Endothelial cell of umbilical vein (primary cell): ENCODE measurements around the gene TMPRSS11E. TPM values are rescaled to one million over a fixed set of nuclear protein-coding genes. Genes with fewer than 3 reads are reported as not detected.

Experiments used
- BruUV-seq: library from RNA; stranded (reverse); fragments of 400-500 nt; replicated peaks from 2 replicates; lab custom pipeline; 2021; lab: Mats Ljungman, UMichigan
- CTCF ChIA-PET: fragments of 300-600, 350-600 bp; sonication (Branson Sonifier 250); formaldehyde crosslinking; loops from one replicate; lab custom pipeline; 2021; ENCODE audit warnings: antibody characterized with exemption, inconsistent platforms; lab: Charles Lee
- POLR2A ChIA-PET: fragments of 300-600, 350-600 bp; sonication (Branson Sonifier 250); formaldehyde crosslinking; loops from one replicate; lab custom pipeline; 2021; ENCODE audit warnings: antibody characterized with exemption, inconsistent platforms; lab: Charles Lee
- DNase-seq: peaks from one replicate; pipeline ENCODE4 v3.0.0-alpha.2; 2011; ENCODE audit warnings: low read depth, low spot score
- FAIRE-seq: peaks from 2 replicates; lab custom pipeline; 2011; peaks lifted over from hg19 to GRCh38; lab: Jason Lieb, UNC
- H2AFZ ChIP-seq: 2 replicates; pipeline ENCODE4 v1.6.0; 2012; ENCODE audit warnings: low read depth, low read length, control low read depth, inconsistent platforms
- H3K27ac ChIP-seq: 2 replicates; pipeline ENCODE4 v1.5.1; 2011; ENCODE audit warnings: low read depth, mild to moderate bottlenecking, control low read depth, low read length, moderate library complexity; ENCODE audit not compliant: insufficient read depth
- H3K27me3 ChIP-seq, 2 experiments: 2 replicates each; pipeline versions ENCODE4 v1.6.0 to v1.6.1; 2011; ENCODE audit warnings: low read length in 2 of 2, mixed read lengths in 1 of 2; ENCODE audit not compliant: control insufficient read depth in 2 of 2, insufficient read depth in 2 of 2
- H3K36me3 ChIP-seq, 2 experiments: 2 replicates in 1 of 2; 3 replicates in 1 of 2; pipeline ENCODE4 v1.5.1; 2011; ENCODE audit warnings: low read length in 2 of 2, mild to moderate bottlenecking in 1 of 2, moderate library complexity in 1 of 2; ENCODE audit not compliant: control insufficient read depth in 2 of 2, insufficient read depth in 2 of 2; ENCODE audit errors: extremely low read depth in 1 of 2
- H3K4me1 ChIP-seq: 3 replicates; pipeline ENCODE4 v1.5.1; 2011; ENCODE audit warnings: mild to moderate bottlenecking, low read length; ENCODE audit not compliant: control insufficient read depth, insufficient read depth; ENCODE audit errors: extremely low read depth
- H3K4me2 ChIP-seq: 2 replicates; pipeline ENCODE4 v1.6.1; 2011; ENCODE audit warnings: low read length, control low read depth, mixed read lengths; ENCODE audit not compliant: insufficient read depth
- H3K4me3 ChIP-seq, 3 experiments: fragments of 200-600 bp in 1 of 3; sonication (generic), shearing (Covaris generic) in 1 of 3; replicated peaks in 1 of 3; 2 replicates each; pipeline ENCODE4 v1.5.1; 2011 to 2016; ENCODE audit warnings: control low read depth in 3 of 3, low read length in 3 of 3, mild to moderate bottlenecking in 2 of 3, inconsistent platforms in 1 of 3, low read depth in 1 of 3, moderate library complexity in 1 of 3; ENCODE audit not compliant: insufficient read depth in 1 of 3
- H3K79me2 ChIP-seq: 2 replicates; pipeline ENCODE4 v1.6.0; 2012; ENCODE audit warnings: low read length, inconsistent platforms; ENCODE audit not compliant: control insufficient read depth, insufficient read depth
- H3K9ac ChIP-seq: replicated peaks from 2 replicates; pipeline ENCODE3; 2011; ENCODE audit warnings: low read length, control low read depth; ENCODE audit not compliant: insufficient read depth; ENCODE audit errors: extremely low read depth
- H3K9me1 ChIP-seq: replicated peaks from 3 replicates; pipeline ENCODE4 v1.6.0; 2011; ENCODE audit warnings: mild to moderate bottlenecking, low read length; ENCODE audit not compliant: control insufficient read depth, insufficient read depth; ENCODE audit errors: extremely low read depth
- H3K9me3 ChIP-seq: replicated peaks from 2 replicates; pipeline ENCODE4 v1.5.1; 2012; ENCODE audit warnings: low read length, inconsistent platforms; ENCODE audit not compliant: control insufficient read depth, insufficient read depth
- H4K20me1 ChIP-seq: replicated peaks from 2 replicates; pipeline ENCODE3; 2011; ENCODE audit warnings: mild to moderate bottlenecking, low read length; ENCODE audit not compliant: control insufficient read depth, insufficient read depth; ENCODE audit errors: extremely low read depth
- CTCF ChIP-seq, 2 donors: IDR thresholded peaks; 1 replicate in 1 of 2; 2 replicates in 1 of 2; pipeline ENCODE4 v1.5.1; 2011; ENCODE audit warnings: low read length in 2 of 2, mild to moderate bottlenecking in 2 of 2, moderate library complexity in 2 of 2, control low read depth in 1 of 2, inconsistent platforms in 1 of 2, low read depth in 1 of 2; ENCODE audit not compliant: insufficient read depth in 1 of 2; ENCODE audit errors: extremely low read depth in 1 of 2
- EZH2 ChIP-seq: IDR thresholded peaks from 2 replicates; pipeline ENCODE4 v1.6.1; 2012; ENCODE audit warnings: borderline replicate concordance, low read depth, mild to moderate bottlenecking, moderate library complexity, low read length, inconsistent platforms; ENCODE audit not compliant: severe bottlenecking
- FOS ChIP-seq: IDR thresholded peaks from 2 replicates; pipeline ENCODE4 v1.6.1; 2011; ENCODE audit warnings: mild to moderate bottlenecking, low read length, moderate library complexity, borderline replicate concordance; ENCODE audit not compliant: insufficient read depth
- GATA2 ChIP-seq: IDR thresholded peaks from 2 replicates; pipeline ENCODE4 v1.7.0; 2011; ENCODE audit warnings: low read depth, mild to moderate bottlenecking, moderate library complexity, mixed read lengths, low read length; ENCODE audit not compliant: insufficient read length, insufficient read depth
- MAX ChIP-seq: IDR thresholded peaks from 2 replicates; pipeline ENCODE4 v1.6.1; 2011; ENCODE audit not compliant: insufficient read depth, insufficient read length
- MYC ChIP-seq: IDR thresholded peaks from one replicate; pipeline ENCODE4 v1.6.1; 2011; ENCODE audit warnings: mild to moderate bottlenecking, low read depth, low read length
- dilution Hi-C: fragments of 300-500 bp; cut with MboI; formaldehyde crosslinking; loops from one replicate; pipeline ENCODE4 v1.15.0; 2019; ENCODE audit warnings: low sequenced_read_pairs; ENCODE audit not compliant: extremely low pct_ligation_motif_present
- intact Hi-C: fragments of 100-400 bp; cut with micrococcal nuclease; formaldehyde crosslinking; loops from one replicate; pipeline ENCODE4 v1.10.0; 2022
- polyA plus RNA-seq, 4 experiments: library from polyadenylated mRNA; depleted of rRNA in 3 of 4; stranded (reverse) in 3 of 4; unstranded in 1 of 4; fragments of >200 nt; gene quantifications; 2 replicates each; pipeline versions ENCODE4 v1.2.1 to v1.2.3, GENCODE V29; 2011 to 2012; ENCODE audit warnings: missing spikeins in 1 of 4
- total RNA-seq: library from RNA; stranded (reverse); gene quantifications from 2 replicates; pipeline ENCODE4 v1.2.3, GENCODE V29; 2021

Gene TMPRSS11E
- total and polyA plus RNA-seq, 2 donors (not counting 3 experiments of a cell fraction or from before 2014, with no cell fraction given), result not detected

- BruUV-seq, result no TSS peak
- Histone ChIP-seq H3K79me2 (no peaks in the 10 kb centered on the region), H3K27me3 (no peaks in the 10 kb centered on the region), H3K36me3 (no peaks in the 10 kb centered on the region), H3K9me3 (no peaks in the 10 kb centered on the region), H3K4me1 (no peaks in the 10 kb centered on the region), H4K20me1 (no peaks in the 10 kb centered on the region), H3K27ac (no peak overlapping the region), H3K4me3 (no peak overlapping the region), H2AFZ (no peak overlapping the region), H3K9me1 (no peaks in the 10 kb centered on the region), H3K4me2 (no peak overlapping the region), H3K9ac (no peak overlapping the region)
- ChIA-PET POLR2A (no interaction called here), CTCF (no interaction called here)
- intact Hi-C loops (no loop called here), dilution Hi-C loops (no loop called here)
- FAIRE-seq, result no peak
- DNase-seq, result no peak
- TF ChIP-seq CTCF (IDR thresholded peaks at IDR 0.05; ENCODE audit: extremely low read depth in 1 of 2, insufficient read depth in 1 of 2, low read depth in 1 of 2, low read length in 2 of 2), result no peak
- TF ChIP-seq EZH2, result no peak
- TF ChIP-seq FOS, result no peak
- no peak for TF ChIP-seq MYC
- TF ChIP-seq MAX, result no peak
- TF ChIP-seq GATA2, result no peak
These were observed 12.4 kb upstream of the TMPRSS11E start for GRCh38 chr4:68434836-68435235.
